Measurements from ENCODE around the gene GLI3.
"Not testable (repeated sequence)": the region's sequence is repeated elsewhere in the genome, so short reads cannot be mapped to it uniquely, and the experiment has no call there.

GLI3 gene

GRCh38 chr7:42211938-42212337 is 25.1 kb downstream of the GLI3 start:
- in situ Hi-C loops (cut with MboI; ENCODE audit: low pct_unique_long_range_greater_than_20kb, low sequenced_read_pairs, unreplicated experiment), result no loop called here
- no peak for TF ChIP-seq CTCF (IDR thresholded peaks at IDR 0.05; ENCODE audit: extremely low read depth, insufficient read depth, missing control alignments)
- no peak for DNase-seq (ENCODE audit: low spot score)

GRCh38 chr7:42210779-42211178 is 26.2 kb downstream of the GLI3 start:
- no peak for DNase-seq (ENCODE audit: low spot score)
- in situ Hi-C loops (cut with MboI; ENCODE audit: low pct_unique_long_range_greater_than_20kb, low sequenced_read_pairs, unreplicated experiment), result no loop called here
- TF ChIP-seq CTCF (IDR thresholded peaks at IDR 0.05; ENCODE audit: extremely low read depth, insufficient read depth, missing control alignments), result no peak

GRCh38 chr7:42210333-42210732 is 26.7 kb downstream of the GLI3 start:
- no peak for TF ChIP-seq CTCF (IDR thresholded peaks at IDR 0.05; ENCODE audit: extremely low read depth, insufficient read depth, missing control alignments)
- in situ Hi-C loops (cut with MboI; ENCODE audit: low pct_unique_long_range_greater_than_20kb, low sequenced_read_pairs, unreplicated experiment), result no loop called here
- no peak for DNase-seq (ENCODE audit: low spot score)

- DNase-seq (ENCODE audit: low spot score); in situ Hi-C loops (cut with MboI; ENCODE audit: low pct_unique_long_range_greater_than_20kb, low sequenced_read_pairs, unreplicated experiment): not testable (repeated sequence)
Observed at GRCh38 chr7:42209085-42209484, 27.9 kb downstream of the GLI3 start.

- TF ChIP-seq CTCF (IDR thresholded peaks at IDR 0.05; ENCODE audit: extremely low read depth, insufficient read depth, missing control alignments), result no peak
- DNase-seq (ENCODE audit: low spot score), result no peak
- in situ Hi-C loops (cut with MboI; ENCODE audit: low pct_unique_long_range_greater_than_20kb, low sequenced_read_pairs, unreplicated experiment), result no loop called here
Observed at GRCh38 chr7:42208572-42208971, 28.4 kb downstream of the GLI3 start.

GRCh38 chr7:42207420-42207819 is 29.6 kb downstream of the GLI3 start:
- DNase-seq (ENCODE audit: low spot score), result no peak
- in situ Hi-C loops (cut with MboI; ENCODE audit: low pct_unique_long_range_greater_than_20kb, low sequenced_read_pairs, unreplicated experiment), result no loop called here
- no peak for TF ChIP-seq CTCF (IDR thresholded peaks at IDR 0.05; ENCODE audit: extremely low read depth, insufficient read depth, missing control alignments)

- DNase-seq (ENCODE audit: low spot score), result no peak
- TF ChIP-seq CTCF (IDR thresholded peaks at IDR 0.05; ENCODE audit: extremely low read depth, insufficient read depth, missing control alignments), result no peak
- in situ Hi-C loops (cut with MboI; ENCODE audit: low pct_unique_long_range_greater_than_20kb, low sequenced_read_pairs, unreplicated experiment), result no loop called here
Observed at GRCh38 chr7:42203336-42203735, 33.7 kb downstream of the GLI3 start.

Measured in GM13977 (cell line).